CD14-positive monocyte (primary cell): ENCODE measurements around the gene DCLK1. TPM values are rescaled to one million over a fixed set of nuclear protein-coding genes. Genes with fewer than 3 reads are reported as not detected.

Experiments used
- DNase-seq, 3 donors: peaks; one replicate each; pipeline ENCODE4 v3.0.0-alpha.2; 2011 to 2022
- H2AFZ ChIP-seq: 2 replicates; pipeline ENCODE4 v1.6.0; 2012; ENCODE audit warnings: mild to moderate bottlenecking, low read depth, low read length, inconsistent platforms; ENCODE audit not compliant: insufficient read depth, poor library complexity, severe bottlenecking
- H3K27ac ChIP-seq, 2 donors: 1 replicate in 1 of 2; 2 replicates in 1 of 2; pipeline ENCODE4 v1.5.1; 2012 to 2013; ENCODE audit warnings: low read length in 2 of 2, control low read depth in 1 of 2, inconsistent platforms in 1 of 2, low read depth in 1 of 2, mild to moderate bottlenecking in 1 of 2
- H3K27me3 ChIP-seq, 2 donors: one replicate each; pipeline versions ENCODE4 v1.6.0 to v1.6.1; 2011 to 2013; ENCODE audit warnings: low read length in 2 of 2; ENCODE audit not compliant: control insufficient read depth in 2 of 2, insufficient read depth in 2 of 2
- H3K36me3 ChIP-seq, 2 donors: replicated peaks in 1 of 2; 1 replicate in 1 of 2; 2 replicates in 1 of 2; pipeline versions ENCODE4 v1.5.1 to v1.6.1; 2012 to 2013; ENCODE audit warnings: low read length in 2 of 2, control low read depth in 1 of 2, inconsistent platforms in 1 of 2, mild to moderate bottlenecking in 1 of 2; ENCODE audit not compliant: insufficient read depth in 2 of 2, control insufficient read depth in 1 of 2
- H3K4me1 ChIP-seq, 2 donors: 1 replicate in 1 of 2; 2 replicates in 1 of 2; pipeline versions ENCODE4 v1.5.1 to v1.6.1; 2012 to 2013; ENCODE audit warnings: low read length in 2 of 2, control low read depth in 1 of 2, inconsistent platforms in 1 of 2, mild to moderate bottlenecking in 1 of 2, moderate library complexity in 1 of 2; ENCODE audit not compliant: insufficient read depth in 2 of 2, control insufficient read depth in 1 of 2
- H3K4me2 ChIP-seq: replicated peaks from 2 replicates; pipeline ENCODE3; 2012; ENCODE audit warnings: low read length, moderate library complexity, mild to moderate bottlenecking; ENCODE audit not compliant: poor library complexity, severe bottlenecking; ENCODE audit errors: extremely low read depth
- H3K4me3 ChIP-seq, 3 experiments: fragments of 200-600 bp in 1 of 3; sonication (generic) in 1 of 3; replicated peaks in 1 of 3; 1 replicate in 2 of 3; 2 replicates in 1 of 3; pipeline ENCODE4 v1.5.1; 2011 to 2013; ENCODE audit warnings: low read length in 3 of 3, mild to moderate bottlenecking in 3 of 3, control low read depth in 2 of 3, low read depth in 2 of 3, inconsistent platforms in 1 of 3, moderate library complexity in 1 of 3
- H3K79me2 ChIP-seq: 2 replicates; pipeline ENCODE4 v1.6.0; 2012; ENCODE audit warnings: mild to moderate bottlenecking, control low read depth, inconsistent platforms, low read length, moderate library complexity; ENCODE audit not compliant: insufficient read depth
- H3K9ac ChIP-seq: 2 replicates; pipeline ENCODE4 v1.6.0; 2017; ENCODE audit warnings: low read length, mild to moderate bottlenecking; ENCODE audit not compliant: insufficient read depth, poor library complexity, severe bottlenecking
- H3K9me3 ChIP-seq, 2 donors: replicated peaks in 1 of 2; 1 replicate in 1 of 2; 2 replicates in 1 of 2; pipeline versions ENCODE4 v1.5.1 to v1.6.1; 2012 to 2013; ENCODE audit warnings: low read length in 2 of 2, control low read depth in 1 of 2; ENCODE audit not compliant: control insufficient read depth in 1 of 2, insufficient read depth in 1 of 2
- H4K20me1 ChIP-seq: 2 replicates; pipeline ENCODE4 v1.6.0; 2012; ENCODE audit warnings: mild to moderate bottlenecking, low read length, control low read depth, moderate library complexity; ENCODE audit not compliant: insufficient read depth
- H3K27ac Mint-ChIP-seq, 7 donors: one replicate each; pipeline ENCODE4 v1.8.0; 2020; ENCODE audit warnings: mild to moderate bottlenecking in 7 of 7, mixed read lengths in 7 of 7, moderate library complexity in 6 of 7, inconsistent platforms in 2 of 7
- H3K27me3 Mint-ChIP-seq, 3 donors: one replicate each; pipeline ENCODE4 v1.8.0; 2021 to 2022; ENCODE audit warnings: low read depth in 3 of 3, mild to moderate bottlenecking in 3 of 3, mixed read lengths in 3 of 3, moderate library complexity in 3 of 3, inconsistent platforms in 1 of 3
- H3K36me3 Mint-ChIP-seq, 2 donors: one replicate each; pipeline ENCODE4 v1.8.0; 2020; ENCODE audit warnings: mixed read lengths in 2 of 2, inconsistent platforms in 1 of 2, mild to moderate bottlenecking in 1 of 2
- H3K4me1 Mint-ChIP-seq: one replicate; pipeline ENCODE4 v1.8.0; 2020; ENCODE audit warnings: mild to moderate bottlenecking, mixed read lengths
- H3K4me3 Mint-ChIP-seq, 2 donors: one replicate each; pipeline ENCODE4 v1.8.0; 2020; ENCODE audit warnings: mild to moderate bottlenecking in 2 of 2, mixed read lengths in 2 of 2, moderate library complexity in 1 of 2
- H3K9me3 Mint-ChIP-seq, 7 donors: one replicate each; pipeline ENCODE4 v1.8.0; 2020 to 2022; ENCODE audit warnings: mixed read lengths in 7 of 7, mild to moderate bottlenecking in 6 of 7, moderate library complexity in 6 of 7, inconsistent platforms in 2 of 7
- CTCF ChIP-seq: fragments of 200-600 bp; IDR thresholded peaks from one replicate; pipeline ENCODE4 v1.8.0; 2022; ENCODE audit warnings: antibody characterized with exemption, mild to moderate bottlenecking
- WGBS: methylation state at CpG from one replicate; pipeline ENCODE4 v1.1.5; 2013; ENCODE audit warnings: missing lambda C conversion rate; ENCODE audit not compliant: insufficient coverage; 5-methylcytosine and 5-hydroxymethylcytosine counted together
- intact Hi-C, 2 donors: fragments of 100-400 bp; cut with micrococcal nuclease; formaldehyde crosslinking; loops; one replicate each; pipeline versions ENCODE4 v1.15.0 to v1.15.1; 2023
- polyA plus RNA-seq, 3 donors: library from polyadenylated mRNA; depleted of rRNA in 1 of 3; unstranded in 2 of 3; stranded (reverse) in 1 of 3; fragments of 300-500 nt in 2 of 3; fragments of >200 nt in 1 of 3; fragmentation: Illumina TruSeq in 2 of 3; gene quantifications; 1 replicate in 2 of 3; 2 replicates in 1 of 3; pipeline ENCODE4 v1.2.3, GENCODE V29; 2012 to 2021

DCLK1 gene
- polyA plus RNA-seq, 3 donors, result not detected

- Histone ChIP-seq H3K4me2 (no peak overlapping the region), H3K9ac (no peak overlapping the region), H3K9me3 (no peaks in the 10 kb centered on the region), H2AFZ (no peak overlapping the region), H3K4me3 (no peak overlapping the region), H4K20me1 (no peaks in the 10 kb centered on the region), H3K4me1 (no peaks in the 10 kb centered on the region), H3K79me2 (no peaks in the 10 kb centered on the region), H3K27me3 (peaks cover 0 to 11% of the 10 kb centered on the region in 2 donors), H3K27ac (no peak overlapping the region), H3K36me3 (no peaks in the 10 kb centered on the region)
- no peak for TF ChIP-seq CTCF
- intact Hi-C loops, result no loop called here
- Mint-ChIP-seq H3K36me3 (no peaks in the 10 kb centered on the region), H3K4me3 (no peak overlapping the region), H3K4me1 (peaks cover 2% of the 10 kb centered on the region), H3K27ac (no peak overlapping the region), H3K9me3 (peaks cover 0 to 9% (median 4%) of the 10 kb centered on the region in 7 donors), H3K27me3 (peaks cover 14 to 24% (median 15%) of the 10 kb centered on the region in 3 donors)
- DNase-seq, result no peak
- whole genome bisulfite sequencing, result no CpG with 5 or more reads among the region's 4 CpGs
These were observed 27.4 kb upstream of the DCLK1 start for GRCh38 chr13:36158611-36159010.

DNA sequence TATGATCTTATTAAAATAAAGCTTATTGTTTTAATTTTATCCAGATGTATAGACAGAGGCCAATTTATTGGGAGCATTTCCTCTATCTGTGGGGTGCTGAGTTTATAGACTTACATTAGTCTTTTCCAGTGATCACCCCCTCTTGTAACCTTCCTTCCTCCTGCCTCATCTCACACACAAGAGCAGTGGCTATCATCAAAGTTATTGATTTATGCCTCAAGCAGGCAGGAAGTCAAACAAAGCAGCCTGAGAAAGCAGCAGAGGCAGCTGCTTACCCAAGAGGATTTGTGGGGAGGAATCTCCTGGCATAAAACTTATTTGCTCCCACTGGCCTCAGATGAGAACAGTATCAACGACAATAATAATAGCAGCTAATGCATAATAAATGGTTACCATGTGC lies 26.3 kb upstream of the DCLK1 start:
- Mint-ChIP-seq H3K27ac (no peak overlapping the region), H3K4me1 (peaks cover 2% of the 10 kb centered on the region), H3K9me3 (peaks cover 0 to 10% (median 5%) of the 10 kb centered on the region in 7 donors), H3K4me3 (no peak overlapping the region), H3K27me3 (peaks cover 15 to 21% (median 15%) of the 10 kb centered on the region in 3 donors), H3K36me3 (no peaks in the 10 kb centered on the region)
- no peak for TF ChIP-seq CTCF
- intact Hi-C loops, result no loop called here
- H3K79me2 ChIP-seq, result no peaks in the 10 kb centered on the region
- no peak overlapping the region for H2AFZ ChIP-seq
- no peak overlapping the region for H3K4me3 ChIP-seq
- H3K27me3 ChIP-seq, result peaks cover 0 to 11% of the 10 kb centered on the region in 2 donors
- no peak overlapping the region for H3K27ac ChIP-seq
- H3K9ac ChIP-seq, result no peak overlapping the region
- H3K9me3 ChIP-seq, result no peaks in the 10 kb centered on the region
- no peak overlapping the region for H3K4me2 ChIP-seq
- no CpG with 5 or more reads among the region's 1 CpG for WGBS
- no peak for DNase-seq
- no peaks in the 10 kb centered on the region for H4K20me1 ChIP-seq
- no peaks in the 10 kb centered on the region for H3K36me3 ChIP-seq
- no peaks in the 10 kb centered on the region for H3K4me1 ChIP-seq
